Activated naive CD8-positive, alpha-beta T cell treated with anti-CD3 and anti-CD28 coated beads, Interleukin-2, amount 50 U/mL, for 16 hours (primary cell): ENCODE results near the gene NHLRC1.

Source experiments
- DNase-seq: peaks from one replicate; pipeline ENCODE4 v3.0.0-alpha.2; 2020; ENCODE audit warnings: low read depth, low spot score

The NHLRC1 gene

DNA sequence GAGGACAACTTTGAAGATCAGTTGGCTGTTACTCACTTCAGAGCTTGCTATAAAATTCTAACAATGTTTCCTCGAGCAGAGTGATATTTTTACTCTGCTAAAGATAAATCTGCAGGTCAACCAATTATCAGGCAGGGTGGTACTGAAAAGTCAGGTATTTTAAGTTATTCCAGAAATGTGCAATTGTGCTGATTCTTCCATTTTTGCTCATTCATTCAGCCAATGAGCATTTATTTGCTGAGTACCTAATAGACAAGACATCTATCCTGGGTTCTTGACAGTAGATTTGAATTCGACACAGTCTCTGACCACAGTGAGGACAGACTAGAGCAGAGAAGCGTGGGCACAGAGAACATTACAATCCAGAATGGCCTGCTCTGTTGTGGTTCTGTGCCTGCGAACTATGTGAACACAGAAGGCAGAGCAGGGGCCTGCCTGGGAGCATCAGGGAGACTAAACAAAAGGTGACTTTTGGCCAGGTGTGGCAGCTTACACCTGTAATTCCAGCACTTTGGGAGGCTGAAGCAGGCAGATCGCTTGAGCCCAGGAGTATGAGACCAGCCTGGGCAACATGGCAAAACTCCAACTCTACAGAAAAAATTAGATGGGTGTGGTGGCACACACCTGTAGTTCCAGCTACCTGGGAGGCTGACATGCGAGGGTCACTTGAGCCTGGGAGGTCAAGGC, 17.6 kb upstream of the NHLRC1 start:
- no peak for DNase-seq

DNA sequence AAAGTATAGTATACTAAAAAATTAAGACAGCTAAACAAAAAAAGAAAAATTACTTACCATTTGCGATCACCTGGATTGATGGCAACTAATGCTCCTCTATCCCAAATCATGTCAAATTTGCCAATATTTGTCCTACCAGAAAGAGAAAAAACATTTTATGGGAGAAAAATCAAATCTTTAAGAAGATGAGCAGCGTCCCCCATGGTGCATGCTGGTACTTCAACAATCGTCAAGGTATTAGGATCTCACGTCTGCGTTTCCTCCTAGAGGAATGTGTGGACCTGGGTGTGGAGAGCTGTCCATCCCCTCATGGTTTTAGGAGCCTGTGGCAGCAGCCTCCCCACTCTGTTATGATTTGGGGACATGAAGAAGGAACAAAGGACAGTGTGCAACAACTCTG, 16.4 kb upstream of the NHLRC1 start:
- DNase-seq: no peak

DNA sequence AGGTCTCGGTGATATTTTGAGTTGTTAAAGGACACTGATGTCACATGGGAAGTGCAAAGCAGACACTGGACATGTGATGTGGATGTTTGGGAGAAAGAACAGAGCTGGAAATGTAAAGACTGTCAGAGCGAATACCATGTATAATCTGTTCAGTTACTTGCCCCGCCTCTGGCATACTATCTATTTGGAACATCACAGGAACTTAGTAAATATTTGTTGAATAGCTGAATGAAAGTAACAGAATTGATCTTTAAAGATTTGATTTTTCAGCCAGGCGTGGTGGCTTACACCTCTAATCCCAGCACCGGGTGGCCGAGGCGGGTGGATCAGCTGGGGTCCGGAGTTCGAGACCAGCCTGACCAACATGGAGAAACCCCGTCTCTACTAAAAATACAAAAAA, 13.8 kb upstream of the NHLRC1 start:
- no peak for DNase-seq

DNA sequence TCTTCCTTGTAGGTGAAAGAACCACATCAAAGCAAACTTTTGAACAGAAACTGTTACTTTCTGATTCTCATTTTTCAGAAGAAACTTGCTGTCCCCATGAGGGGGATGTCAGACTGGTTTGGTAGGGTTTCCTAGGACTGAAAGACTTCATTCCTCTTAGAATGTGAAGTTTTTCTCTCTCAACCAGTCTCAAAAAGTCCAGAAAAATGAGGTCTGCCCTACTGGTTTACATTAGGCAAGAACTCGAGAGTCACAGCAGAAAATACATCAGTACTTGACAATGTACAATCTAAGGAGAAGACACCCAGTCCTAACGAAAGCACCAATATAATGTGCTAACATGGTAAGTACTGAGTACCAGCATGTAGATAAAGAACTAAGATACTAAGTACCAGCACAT, 12.7 kb upstream of the NHLRC1 start:
- DNase-seq: no peak

DNA sequence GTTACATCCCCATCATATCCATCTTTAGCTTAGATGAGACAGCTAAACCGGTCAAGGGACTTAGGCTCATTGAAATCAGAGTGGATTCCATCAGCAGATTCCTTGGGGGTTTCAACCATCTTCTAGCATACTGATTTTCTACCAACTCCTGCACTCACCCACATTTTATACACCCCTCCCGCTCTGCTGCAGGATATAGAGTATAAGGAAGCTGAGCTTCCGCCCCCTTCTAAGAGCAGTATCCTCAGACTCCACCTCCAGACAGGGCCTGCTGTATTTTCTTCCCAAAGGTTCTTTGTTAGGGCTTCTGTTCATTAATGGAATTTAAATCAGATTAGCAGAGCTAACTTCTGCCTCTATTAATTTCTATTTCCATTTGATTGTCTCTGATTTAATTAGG, 9.9 kb upstream of the NHLRC1 start:
- no peak for DNase-seq

DNA sequence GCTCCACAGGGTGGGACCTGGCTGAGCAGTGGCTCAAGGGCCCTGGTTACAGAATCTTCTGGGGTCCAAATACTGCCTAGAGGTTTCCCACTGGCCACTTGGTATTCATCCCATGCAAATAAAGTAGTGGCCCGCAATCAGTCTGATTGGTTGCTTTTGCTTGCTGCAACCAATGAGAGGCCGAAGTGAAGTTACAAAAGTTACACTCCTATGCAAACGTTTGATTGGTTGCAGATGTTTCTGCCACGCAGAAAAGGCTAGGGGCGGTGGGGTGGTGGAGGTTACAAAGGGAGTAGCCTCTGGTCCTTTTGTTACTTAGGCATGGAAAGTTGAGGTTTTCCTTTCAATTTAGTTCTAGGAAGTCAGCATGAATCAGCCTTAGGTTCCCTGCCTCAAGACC, 3.6 kb upstream of the NHLRC1 start:
- DNase-seq: no peak

DNA sequence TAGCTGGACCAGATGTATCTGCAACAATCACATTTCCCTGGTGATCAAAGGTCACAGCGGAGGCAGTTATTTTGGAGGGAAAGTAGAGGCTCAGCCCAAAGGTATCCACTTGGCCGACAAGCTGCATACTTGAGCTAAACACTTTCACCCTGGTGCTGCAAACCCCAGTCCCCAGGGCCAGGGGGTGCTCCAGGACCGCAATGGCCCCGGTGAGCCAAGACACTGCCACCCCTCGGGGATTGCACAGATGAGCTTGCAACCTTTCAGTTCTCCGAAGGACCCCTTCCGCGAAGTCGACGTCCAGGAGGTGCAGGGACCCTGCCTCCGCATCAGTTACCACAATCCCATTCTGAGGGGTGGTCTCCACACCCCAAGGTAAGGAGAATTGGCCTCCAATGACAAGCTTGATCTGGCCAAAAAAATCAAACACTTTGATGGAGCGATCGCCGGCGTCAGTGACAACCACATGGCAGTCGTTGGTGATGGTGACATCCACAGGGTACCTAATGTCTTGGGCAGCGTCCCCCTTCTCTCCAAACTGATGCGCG, 823 bp downstream of the NHLRC1 start:
- no peak for DNase-seq

DNA sequence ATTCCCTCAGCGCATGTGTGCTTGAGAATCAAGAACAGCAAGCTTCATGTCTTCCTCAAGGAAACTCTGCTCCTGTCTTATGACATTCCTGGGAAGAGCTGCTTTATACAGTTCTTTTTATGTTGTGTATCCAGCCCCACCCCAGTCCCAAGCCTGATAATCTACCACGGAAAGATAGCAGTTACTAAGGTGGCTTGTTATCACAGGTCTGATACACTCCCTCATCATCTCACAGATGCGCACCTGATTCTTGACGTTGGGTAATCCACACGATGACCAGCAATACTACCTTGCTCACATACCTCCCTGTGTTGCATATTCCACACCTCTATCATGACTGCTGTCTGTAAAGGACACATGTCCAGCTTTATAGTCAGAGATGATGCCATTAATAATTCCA, 3.2 kb downstream of the NHLRC1 start:
- no peak for DNase-seq

DNA sequence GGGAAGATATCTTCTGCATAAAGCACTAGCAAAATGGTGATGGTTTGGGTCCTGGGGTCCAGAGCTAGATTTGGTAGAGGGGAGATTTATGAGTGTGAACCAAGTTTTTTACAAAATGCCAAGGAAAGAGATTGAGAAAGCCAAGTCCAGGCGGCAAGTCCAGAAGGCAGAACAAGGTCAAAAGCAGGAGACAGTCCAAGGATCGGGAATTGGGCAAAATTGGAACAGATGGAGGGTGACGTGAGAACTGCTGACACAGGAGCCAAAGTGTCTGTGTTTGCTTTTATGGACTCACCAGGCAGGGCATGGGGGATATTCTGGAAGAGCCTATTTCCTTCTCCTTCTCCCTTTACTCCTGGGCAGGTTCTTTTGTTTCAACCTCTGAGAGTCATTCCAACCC, 4.1 kb downstream of the NHLRC1 start:
- no peak for DNase-seq

DNA sequence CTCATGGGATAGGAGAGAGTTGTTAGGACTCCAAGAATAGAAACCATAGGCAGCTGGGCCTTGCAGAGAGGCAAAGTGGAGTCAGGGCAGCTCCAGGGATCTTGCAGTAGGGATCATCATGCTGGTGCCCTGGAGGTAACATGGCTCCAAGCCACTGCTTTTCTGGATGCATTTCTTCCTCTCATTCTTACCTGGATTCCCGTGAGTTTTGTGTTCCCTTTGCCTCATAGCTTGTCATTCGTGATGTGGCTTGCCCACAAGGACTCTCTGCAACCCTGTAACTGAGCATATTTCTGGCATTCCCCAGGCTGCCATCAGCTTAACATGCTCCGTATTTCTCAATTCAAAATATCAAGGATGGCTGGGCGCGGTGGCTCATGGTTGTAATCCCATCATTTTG, 5.3 kb downstream of the NHLRC1 start:
- no peak for DNase-seq

DNA sequence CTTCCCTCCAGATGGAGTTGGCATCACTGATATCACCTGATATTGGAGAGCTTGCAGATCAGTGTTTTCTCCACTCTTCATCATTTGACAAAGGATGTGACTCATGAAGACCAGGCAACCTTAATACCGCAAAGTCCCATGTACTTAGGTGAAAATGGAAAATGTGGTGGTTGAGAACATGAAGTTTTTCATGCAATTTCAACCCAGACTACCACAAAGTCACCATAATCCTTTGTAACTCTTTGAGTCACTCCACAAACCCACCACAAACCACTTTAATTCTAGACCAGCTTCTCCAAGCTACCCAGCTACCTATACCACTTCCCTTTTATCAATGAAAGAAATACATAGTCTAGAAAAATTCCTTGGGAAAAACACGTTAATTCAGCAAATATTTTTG, 7.1 kb downstream of the NHLRC1 start:
- no peak for DNase-seq

DNA sequence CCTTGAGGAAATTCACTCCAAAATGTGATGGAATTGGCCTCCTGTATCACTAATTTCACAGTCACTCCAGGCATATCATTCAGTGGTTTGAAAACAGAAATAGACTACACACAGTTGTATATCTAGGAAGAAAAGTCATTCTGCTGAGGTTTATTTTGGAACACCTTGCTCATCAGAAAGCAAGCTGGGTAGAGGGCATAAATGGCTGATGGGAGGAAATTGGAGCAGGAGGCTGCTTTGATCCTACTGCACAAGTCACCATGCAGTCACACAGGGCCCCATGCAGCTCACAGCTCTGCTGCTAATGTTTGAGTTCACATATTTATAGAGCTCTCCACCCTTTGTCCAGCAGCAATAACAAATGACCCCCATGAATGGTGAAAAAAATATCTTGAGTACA, 12.3 kb downstream of the NHLRC1 start:
- DNase-seq: no peak

DNA sequence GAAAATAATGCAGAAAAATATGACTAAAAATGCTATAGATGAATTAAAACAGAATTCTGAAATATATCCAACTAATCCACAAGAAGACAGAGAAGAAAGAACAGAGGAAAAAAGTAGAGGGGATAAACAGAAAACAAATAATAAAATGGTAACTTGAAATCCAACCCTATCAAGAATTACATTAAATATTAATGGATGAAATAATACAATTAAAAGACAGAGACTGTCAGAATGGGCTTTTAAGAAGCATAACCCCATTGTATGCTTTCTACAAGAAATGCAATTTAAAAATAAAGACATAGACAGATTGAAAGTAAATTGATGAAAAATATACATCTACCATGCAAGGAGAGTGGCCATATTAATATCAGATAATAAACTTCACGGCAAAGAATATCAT, 15.4 kb downstream of the NHLRC1 start:
- DNase-seq: no peak

DNA sequence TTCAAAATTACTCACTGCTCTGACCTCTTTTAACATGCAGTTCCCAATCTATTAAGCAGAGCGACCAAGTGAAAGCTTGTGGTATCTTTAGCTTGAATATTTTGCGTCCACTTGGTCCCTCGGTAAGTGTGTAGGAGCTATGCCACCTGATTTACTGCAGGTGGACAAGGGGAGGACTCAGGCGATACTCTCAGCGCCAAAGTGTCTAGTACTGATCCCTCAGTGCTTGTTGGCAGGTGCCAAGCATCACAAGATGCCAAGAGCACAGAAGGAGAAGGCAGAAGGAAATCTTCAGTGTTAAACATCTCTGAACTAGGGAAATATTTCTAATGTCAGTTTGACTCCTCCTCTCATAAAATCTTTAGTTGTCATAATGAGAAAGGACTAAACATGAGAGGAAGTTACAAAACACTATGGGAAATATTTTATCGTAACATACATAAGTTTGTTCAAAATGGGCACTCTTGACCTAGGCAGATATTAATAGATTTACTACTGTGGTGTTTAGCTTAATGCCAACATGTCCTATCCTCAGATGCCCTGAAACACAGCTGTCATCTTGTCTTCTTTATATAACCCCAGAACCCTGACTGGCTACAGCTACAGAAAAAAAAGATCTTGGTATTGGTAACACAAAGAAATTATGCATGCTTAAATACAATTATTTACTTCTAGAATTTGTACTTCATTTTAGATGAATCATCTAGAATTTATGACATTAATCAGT, 19.5 kb downstream of the NHLRC1 start:
- DNase-seq: no peak

DNA sequence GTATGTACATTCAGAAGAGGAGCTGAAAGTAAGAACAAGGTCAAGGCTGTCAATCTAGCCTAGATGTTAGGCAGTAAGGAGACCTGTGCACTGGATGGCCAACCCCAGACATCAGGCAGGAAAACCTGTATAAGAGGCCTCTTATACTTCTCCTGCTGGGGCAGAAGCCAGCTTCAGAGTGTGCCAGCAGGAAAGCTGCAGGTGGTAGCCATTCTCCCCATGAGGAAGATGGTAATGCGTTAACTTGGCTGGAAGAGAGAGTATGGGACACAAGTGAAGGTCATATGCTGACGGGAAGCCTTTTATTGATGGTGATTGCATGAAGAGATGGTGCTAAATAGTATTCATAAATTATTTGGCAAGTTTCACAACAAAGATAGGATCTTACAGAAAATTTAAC, 20.6 kb downstream of the NHLRC1 start:
- no peak for DNase-seq

DNA sequence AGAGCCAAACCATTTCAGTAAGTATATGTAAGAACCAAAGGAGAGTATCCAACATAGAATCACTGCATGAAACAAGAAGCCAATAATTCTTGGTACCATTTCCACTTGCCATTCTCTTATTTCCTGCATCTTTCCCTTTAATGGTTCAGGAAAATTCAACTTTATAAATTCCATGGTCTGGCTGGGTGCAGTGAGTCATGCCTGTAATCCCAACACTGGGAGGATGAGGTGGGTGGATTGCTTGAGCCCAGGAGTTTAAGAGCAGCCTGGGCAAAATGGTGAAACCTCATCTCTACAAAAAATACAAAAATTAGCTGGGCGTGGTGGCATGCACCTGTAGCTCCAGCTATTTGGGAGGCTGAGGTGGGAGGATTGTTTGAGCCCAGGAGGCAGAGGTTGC, 21.2 kb downstream of the NHLRC1 start:
- DNase-seq: no peak

DNA sequence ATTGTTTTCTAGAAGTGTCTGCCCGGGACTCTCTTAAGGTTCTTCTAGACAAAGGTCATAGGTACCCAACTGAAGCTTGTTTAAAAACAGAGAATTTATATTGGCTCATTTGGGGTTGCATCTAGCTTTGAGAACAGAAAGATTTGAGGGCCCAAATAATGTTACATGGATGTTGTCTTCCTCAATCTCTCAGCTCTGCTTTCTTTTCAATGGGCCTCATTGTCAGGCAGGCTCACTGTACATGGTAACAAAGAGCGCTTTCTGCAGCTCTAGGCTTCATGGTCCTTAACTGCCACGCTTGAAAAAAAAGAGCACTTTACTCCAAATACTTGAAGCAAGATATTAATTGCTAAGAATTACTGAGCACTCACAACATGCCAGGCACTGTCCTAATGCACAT, 22.2 kb downstream of the NHLRC1 start:
- no peak for DNase-seq

DNA sequence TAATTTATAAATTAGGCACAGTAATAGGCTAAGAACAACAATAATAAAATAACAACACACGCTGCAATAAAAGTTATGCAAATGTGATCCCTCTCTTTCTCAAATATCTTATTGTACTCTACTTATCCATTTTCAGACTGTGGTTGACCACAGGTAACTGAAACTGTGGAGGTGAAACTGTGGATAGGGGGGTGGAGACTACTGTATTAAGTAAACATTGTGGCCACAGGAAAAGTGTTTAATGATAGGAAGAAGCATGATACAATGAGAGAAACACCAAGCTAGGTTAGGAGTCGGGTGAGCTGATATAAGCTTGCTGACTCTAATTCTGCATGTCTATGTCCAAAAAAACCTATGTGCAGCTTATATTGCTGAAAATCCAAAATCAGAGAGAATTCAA, 23.0 kb downstream of the NHLRC1 start:
- DNase-seq: no peak

DNA sequence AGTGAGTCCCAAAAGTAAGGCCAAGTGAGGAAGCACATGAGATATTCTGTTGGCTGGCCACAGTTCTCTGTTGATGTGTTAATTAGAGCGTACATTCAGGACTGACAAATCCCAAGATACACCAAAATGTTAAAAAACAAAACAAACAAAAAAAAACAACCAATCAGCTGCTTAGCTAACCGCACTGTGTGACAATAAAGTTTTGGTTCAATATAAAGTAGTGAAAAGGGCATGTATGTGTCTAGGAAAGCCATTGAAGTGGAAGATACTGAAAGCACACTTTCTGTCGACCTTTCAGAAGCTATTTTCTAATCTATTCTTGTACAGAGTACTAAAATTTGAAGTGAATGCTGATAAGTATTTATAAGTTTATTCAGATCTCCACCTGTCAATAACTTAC, 26.1 kb downstream of the NHLRC1 start:
- no peak for DNase-seq

DNA sequence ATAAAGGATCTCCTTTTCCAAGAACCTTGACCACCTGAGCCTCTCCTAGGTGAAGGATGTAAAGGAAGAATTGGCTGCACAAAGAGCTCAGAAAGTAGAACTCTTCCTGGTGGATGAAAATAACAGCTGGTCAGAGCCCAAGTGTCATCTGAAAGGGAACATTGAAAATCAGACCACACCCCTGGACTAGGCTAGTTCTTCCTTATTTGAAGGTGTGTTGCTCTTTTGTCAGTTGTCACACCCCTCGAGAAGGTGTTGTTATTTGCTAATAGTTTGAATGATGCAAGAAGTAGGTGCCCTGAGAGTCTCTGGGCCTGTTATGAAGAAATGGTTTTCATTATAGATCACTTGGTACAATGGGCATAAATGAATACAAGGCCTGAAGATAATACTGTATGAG, 31.1 kb downstream of the NHLRC1 start:
- no peak for DNase-seq

DNA sequence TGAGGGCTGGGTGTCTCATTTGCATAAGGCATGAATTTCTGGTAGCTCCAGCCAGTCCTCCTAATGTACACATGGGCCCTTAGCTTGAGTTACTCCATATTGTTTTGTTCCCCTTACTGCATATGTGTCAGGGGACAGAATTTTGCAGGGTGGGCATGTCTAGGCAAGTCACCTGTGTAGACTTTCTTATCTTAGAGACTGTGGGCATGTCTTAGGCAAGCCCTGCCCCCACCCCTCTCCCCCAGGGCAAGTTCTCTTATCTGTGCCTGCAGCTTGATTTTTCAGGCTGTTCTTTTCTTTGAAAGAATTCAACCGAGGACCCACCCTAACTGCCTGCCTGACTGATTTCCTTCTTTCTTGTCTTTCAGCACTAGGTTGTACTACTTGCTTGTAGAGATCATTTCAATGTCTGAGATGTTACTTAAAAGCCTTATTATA, 32.1 kb downstream of the NHLRC1 start:
- no peak for DNase-seq

DNA sequence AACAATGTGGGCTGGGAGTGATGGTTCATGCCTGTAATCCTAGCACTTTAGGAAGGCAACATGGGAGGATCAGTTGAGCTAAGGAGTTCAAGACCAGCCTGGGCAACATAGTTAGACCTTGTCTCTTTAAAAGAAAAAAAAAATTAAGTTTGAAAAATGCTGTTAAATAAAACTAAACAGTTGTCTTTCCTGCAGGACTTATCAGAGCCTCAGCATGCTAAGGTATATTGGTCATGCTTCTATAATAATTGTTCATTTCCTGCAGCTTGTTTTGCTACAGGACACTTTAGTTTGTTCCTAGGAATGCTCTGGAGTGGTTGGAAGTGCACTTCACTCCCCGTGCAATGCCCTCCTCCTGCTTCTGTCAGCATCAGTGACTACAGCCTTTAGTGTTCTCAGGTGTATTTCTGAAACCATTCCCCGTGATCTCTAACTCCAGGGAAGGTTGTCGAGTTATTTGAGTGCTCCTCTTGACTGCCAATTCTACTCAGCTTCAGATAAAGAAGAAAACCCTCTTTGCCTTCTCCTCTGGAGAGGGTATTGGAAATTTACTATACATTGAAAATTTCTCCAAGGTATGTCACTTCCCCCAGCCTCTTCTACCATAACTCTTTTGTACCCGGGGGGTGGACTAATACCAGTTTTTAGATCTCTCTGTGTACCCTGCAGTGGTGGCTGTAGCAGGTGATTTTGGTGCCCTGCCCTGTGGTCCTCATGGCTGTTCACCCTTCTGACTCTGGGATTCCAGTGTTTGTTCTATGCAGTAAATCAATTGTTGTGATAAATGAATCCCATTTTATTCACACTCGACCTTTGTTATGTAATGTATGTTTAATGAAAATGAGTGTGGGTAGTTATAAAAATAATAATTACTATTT, 33.8 kb downstream of the NHLRC1 start:
- no peak for DNase-seq
